OCI-M1 (cell line): ENCODE measurements around the gene NHSL2.

Experiments
- DNase-seq: peaks from one replicate; lab custom pipeline; 2025; lab: John Stamatoyannopoulos, UW

Gene NHSL2

DNA sequence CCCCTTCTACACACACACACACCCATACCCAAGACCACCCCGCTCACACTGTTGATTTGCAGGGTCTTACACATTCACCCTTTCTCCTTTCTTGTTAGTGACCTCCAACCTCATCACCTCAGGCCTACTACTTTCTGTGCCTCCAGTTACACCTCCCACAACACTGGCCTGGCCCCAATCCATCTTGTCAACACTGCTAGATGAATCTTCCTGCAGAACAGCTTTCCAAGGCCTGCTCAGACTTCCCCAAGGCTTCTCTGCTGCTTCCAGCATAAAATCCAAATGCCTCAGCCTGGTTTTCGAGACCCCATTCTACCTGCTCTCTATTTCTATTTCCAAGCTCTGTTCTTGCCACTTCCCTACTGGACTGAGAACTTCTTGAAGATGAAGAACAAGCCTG is 79.9 kb downstream of the NHSL2 start:
- DNase-seq, result no peak

DNA sequence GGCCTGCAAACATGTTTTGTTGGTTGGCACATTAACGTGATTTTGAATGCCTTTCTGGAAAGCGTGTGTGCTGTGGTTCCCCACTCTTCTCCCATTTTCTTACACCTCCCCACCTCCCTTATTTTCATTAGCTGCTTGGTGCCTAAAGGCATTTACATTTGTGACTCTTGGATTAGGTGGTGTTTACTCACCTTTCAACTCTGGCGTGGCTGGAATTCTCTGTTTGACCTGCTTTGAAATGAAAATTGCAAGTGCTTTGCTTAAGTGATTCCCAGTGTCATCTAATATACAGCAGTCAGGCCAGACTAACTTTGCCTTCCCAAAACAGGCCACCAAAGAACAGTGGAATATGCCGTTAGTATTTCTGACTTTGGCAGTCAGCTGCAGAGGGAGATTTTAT is 80.5 kb downstream of the NHSL2 start:
- DNase-seq, result no peak

DNA sequence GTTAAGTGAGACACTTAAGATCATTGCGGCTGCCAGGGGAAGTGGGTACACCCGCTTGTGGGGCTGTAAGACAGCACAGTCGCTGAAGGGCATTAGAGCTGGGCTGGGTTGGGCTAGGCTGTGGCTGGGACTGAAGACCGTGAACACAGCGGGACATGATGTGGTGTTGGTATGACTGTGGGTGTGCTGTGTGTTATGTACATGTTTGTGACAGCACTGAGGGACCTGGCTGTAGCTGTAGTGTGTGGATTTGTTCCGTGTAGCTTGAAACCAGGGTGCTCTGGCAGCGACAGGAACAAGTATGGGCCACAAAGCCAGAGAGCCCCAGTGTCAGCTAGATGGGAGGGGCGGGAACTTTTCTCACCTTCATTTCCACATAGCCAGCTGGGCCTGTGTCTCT is 82.1 kb downstream of the NHSL2 start:
- no peak for DNase-seq

DNA sequence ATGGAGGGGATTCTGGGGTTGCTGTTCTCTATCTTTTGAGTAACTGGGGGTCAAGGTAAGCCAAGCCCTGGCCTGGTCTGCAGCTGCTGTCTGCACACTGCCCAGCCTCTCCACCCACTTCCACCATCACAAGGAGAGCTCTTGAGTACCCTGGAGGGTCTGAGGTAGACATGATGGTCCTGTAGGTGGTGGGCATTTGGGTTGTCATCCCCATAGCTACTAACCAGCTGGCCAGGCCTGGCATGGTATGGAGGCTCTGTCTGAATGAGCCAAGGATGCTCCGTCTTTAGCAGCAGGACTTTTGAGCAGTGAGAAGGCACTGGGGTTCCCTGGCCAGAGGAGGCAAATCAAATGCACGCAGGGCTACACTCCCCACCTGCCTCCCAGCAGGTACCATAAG is 82.7 kb downstream of the NHSL2 start:
- no peak for DNase-seq

DNA sequence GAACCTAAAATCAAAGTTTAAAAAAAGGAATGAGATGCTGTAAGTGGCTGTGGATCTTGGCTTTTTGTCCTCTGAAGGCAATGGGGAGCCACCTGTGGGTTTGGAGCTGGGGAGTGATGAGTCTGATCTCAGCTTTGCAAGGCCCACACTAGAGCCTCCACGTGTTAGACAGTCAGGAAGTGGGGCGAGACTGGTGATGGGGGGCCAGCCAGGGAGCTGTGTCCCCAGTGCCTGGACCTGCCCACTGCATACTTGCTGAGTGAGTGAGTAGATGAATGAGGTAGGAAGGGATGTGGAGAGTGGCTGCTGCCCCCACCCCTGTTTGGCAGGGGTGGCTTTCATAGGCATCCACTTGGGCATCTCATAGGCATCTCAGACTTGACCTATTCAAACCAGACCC is 84.0 kb downstream of the NHSL2 start:
- no peak for DNase-seq

DNA sequence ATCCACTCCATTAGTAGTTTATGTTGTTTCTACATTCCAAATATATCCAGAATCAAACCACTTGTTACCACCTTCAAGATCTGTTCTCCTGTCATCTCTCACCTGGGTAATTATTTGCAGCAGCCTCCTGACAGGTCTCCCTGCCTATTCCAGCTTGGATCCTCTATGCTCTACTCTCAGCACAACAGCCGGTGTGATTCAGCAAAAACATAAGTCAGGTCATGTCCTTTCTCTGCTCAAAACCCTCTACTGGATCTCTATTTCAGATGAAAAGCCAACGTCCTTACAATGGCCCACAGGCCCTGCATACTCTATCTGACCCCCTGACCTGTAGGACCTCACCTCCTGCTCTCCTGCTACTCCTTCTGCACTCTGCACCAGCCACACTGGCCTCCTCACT is 84.5 kb downstream of the NHSL2 start:
- DNase-seq, result no peak

DNA sequence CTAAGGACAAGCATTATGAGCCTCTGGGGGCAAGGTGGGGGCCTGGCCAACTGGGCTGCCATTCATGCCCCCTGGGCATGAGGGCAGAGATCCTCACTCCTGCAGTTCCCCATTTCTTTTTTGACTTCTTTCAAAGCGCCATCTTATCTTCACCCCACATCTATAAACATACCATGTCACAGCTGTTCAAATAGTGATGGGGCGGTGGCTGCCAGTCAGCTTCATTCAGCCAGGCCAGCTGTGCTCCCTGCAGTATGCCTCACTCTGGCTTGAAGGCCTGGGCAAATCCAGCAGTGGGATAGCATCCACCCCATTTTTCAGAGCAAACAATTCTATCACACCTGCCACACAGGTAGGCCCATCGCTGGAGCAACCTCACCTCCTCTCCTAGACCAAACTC is 85.5 kb downstream of the NHSL2 start:
- DNase-seq, result no peak

DNA sequence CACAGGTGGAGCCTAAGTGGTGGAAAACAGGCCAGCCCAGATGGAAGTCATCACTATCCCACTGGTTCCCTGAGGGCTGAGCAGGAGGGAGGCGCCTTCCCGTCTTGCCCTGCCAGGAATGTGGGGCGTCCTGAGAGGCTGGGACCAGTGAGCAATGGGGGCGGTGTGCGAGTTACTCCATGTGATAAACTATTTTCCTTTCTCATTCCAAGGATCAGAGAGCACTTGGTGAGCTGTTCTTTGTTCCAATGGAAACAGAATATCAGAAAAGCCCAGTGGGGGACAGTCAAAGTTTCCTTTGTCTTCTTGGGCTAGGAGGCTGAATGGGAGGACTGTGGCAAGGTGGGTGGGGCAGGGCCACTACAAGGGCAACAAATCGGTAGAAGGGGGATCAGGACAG is 86.2 kb downstream of the NHSL2 start:
- DNase-seq, result no peak

DNA sequence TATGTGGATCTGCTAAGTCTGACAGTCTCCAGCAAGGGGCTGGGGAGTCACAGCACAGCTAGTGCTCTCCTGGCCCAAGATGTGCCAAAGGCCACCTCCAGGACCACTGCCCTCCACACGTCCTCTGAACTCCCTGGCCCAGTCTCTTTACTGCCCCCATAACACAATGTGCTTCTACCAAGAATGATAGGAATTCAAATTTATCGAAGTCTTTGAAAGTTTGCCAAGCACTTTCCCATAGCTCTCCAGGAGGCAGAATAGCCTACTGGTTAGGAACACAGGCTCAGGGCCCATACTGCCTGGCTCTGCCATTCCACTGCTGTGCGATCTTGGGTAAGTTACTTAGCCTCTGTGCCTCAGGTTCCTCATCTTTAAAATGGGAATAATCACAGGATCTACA is 86.7 kb downstream of the NHSL2 start:
- DNase-seq, result no peak

DNA sequence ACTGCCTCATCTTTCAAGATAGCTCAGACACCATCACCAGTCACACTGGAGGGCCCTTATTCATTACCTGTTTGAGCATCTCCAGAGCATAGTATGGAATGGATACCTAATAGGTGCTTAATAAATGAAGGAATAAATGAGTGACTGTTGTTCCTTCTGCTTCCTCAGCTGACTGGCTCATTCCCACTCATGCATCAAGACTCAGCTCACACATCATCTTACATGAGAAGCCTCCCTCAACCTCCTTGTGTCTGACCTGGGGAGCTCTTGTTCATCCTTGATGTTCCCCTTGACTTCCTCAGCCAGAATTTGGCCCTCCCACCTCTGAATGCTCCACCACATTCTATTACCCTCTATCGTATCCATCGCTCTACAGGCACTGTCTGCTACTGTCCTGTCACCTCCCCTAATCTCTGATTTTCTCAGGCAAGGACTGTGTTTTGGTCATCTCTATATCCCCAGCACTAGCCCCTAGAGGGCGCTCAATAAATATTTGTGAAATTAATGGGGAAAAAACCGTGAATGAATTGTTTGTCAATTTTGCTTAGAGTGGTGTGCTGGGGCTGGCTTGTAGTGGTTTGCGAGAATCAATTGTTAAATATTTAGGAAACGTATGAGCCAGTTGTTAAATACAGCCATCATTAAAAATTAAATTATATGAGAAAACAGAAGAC is 88.3 kb downstream of the NHSL2 start:
- DNase-seq, result peak; percentile 70

DNA sequence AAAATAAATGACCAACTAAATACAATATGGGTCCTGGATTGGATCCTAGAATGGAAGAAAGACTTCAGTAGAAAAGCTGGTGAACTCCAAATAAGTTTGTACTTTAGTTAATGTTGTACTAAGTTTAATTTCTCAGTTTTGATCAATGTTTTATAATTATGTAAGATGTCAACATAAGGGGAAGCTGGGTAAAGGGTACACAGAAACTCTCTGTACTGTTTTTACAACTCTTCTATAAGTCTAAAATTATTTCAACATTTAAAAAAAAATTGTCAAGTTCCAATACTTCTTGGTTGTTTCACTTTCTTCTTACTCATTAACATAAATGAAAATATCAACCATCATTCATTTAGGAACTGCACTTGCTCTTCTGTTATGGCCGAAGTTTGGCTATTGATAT is 88.9 kb downstream of the NHSL2 start:
- DNase-seq, result no peak

DNA sequence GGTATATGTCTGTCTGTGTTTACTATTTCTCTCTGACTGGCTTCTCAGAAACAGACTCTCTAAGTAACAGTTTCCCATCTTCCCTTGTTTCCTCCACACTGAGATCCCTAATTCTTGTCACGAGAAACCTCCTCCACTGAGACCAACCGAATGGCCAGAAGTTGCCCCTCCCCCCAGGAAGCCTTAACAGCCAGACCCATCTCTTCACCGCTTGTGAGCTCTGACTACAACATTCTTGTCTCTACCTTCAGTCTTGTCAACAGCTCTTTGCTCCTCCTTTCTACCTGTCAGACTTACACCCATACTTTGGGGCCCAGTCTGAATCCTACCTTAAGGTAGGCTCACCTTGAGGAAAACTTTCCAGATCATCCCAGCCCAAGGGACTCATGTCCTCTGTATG is 90.8 kb downstream of the NHSL2 start:
- DNase-seq, result peak; percentile 30

DNA sequence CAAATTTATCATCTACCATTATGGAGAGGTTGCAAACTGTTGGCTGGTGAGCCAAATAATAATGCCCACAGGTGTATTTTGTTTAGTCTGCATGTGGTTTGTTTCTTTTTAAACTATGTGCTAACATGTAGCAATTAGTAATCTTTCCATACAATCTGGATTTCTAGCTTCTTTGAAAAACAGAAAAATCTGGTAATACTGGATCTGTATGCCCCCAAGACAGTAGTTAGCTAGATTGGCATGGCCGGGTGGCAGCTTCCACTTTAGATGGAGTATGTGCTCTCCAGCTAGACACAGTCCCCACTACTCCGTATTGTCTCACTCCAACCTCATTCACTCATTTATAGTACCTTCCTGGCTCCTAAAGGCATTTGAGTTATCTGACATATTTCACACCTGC is 91.3 kb downstream of the NHSL2 start:
- no peak for DNase-seq

DNA sequence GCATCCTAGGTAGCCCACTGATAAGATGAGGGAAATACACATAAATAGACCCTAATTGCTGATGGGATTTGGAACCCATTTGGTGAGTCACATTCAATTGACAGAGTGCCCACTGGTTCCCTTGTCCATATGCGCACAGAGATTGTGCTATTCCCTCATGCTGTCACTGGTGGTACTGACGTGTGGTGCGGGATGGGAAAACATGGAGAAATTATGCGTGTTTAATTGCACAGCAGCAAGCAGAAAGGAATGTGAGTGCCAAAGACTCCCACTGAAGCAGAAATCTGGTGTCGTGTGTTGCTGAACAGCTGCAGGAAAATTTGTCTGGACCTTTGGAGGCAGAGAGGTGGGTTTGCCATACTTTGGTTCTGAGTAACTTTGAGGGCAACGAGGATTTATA is 92.2 kb downstream of the NHSL2 start:
- no peak for DNase-seq

DNA sequence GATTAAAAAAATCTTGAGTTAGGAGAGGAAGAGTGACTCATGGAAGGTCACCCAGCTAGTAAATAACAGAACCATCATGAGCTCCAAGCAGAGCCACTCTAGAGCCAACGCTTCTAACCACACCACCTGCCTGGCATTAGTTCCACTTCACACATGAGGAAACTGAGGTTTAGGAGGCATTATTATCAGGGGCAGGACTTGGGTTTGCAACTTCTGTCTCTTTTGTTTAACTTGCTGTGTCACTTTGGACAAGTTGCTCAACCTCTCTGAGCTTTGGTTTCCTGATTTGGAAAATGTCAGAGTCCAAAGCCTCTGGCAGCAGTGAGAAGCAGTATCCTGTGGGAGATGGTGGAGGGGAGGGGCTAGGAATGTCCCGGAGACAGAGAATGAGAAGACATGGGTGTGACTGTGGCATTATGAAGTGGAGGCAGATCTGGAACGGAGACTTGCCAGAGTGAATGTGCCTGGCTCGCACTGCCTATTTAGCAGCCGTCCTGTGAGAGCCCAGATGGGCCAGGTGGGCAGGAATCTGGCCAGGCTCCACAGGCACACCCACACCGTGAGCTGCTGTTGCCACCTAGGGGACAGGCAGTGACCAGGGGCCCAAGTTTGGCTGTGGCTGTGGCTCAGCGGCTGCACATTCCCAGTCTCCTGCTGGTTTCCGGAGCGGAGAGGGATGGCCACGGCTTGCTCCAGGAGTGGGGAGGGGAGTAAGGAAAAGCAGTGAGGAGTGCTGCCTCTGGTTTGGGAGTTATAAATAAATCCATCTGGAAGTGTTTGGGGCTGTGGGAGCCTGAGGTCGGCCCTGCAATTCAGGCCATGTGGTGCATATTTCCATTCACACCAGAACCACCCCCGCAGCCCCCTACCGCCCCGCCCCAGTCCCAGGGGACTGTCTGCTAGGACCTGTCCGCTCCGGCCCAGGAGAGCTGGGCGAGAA is 93.4 kb downstream of the NHSL2 start:
- no peak for DNase-seq

DNA sequence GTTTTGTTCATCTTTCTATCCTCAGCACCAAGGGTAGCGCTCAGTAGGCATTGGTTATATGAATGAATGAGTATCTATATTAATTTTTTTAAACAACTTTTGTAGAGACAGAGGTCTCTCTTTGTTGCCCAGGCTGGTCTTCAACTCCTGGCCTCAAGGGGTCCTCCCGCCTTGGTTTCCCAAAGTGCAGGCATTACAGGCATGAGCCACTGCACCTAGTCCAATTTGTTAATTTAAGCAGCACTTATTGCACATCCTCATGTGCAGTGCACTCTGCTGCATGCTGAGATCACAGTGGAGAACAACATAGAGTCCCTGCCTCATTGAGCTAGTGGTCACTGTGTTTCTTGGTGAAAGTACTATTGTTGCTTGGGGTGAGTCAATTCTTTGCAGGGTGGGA is 94.4 kb downstream of the NHSL2 start:
- no peak for DNase-seq

DNA sequence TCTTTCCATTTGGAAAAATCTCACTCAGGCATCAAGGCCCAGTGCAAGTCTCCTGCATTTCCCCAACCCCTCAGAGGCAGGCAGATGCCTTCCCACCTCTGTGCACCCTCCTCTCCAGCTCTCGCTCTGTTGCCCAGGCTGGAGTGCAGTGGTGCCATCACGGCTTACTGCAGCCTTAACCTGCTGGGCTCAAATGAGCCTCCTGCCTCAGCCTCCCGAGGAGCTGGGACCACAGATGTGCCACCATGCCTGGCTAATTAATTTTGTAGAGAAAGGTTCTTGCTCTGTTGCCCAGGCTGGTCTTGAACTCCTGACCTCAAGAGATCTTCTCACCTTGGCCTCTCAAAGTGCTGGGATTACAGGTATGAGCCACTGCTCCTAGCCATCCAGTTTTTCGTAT is 95.8 kb downstream of the NHSL2 start:
- no peak for DNase-seq

DNA sequence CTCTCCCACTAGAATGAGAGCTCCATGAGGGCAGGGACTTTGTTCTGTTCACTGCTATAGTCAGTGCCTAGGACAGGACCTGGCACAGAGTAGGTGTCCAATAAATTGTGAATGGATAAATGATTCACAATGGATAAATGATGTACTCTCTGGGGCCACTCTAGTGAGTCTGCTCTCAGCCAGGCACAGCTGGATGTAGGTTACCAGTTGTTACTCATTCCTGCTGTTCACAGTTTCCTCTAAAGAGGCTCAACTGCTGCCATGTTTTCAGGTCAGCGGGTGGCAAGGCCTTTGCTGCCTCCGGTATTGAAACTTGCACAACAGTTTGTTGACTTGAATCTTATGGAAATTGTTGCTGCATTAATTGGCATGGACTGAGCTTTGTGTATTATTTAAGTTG is 99.1 kb downstream of the NHSL2 start:
- DNase-seq, result no peak

DNA sequence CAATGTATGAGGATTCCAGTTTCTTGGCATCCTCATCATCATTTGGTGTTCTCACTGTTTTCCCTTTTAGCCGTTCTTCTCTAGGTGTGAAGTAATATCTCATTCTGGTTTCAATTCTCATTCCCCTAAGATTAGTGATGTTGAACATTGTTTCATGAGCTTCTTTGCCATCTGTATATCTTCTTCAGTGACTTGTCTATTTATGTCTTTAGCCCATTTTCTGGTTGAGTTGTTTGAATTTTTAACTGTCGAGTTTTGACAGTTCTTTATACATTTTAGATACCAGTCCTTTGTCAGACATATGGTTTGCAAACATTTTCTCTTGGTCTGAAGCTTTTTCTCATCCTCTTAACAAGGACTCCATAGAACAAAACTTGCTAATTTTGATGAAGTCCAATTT is 101.1 kb downstream of the NHSL2 start:
- DNase-seq, result no peak

DNA sequence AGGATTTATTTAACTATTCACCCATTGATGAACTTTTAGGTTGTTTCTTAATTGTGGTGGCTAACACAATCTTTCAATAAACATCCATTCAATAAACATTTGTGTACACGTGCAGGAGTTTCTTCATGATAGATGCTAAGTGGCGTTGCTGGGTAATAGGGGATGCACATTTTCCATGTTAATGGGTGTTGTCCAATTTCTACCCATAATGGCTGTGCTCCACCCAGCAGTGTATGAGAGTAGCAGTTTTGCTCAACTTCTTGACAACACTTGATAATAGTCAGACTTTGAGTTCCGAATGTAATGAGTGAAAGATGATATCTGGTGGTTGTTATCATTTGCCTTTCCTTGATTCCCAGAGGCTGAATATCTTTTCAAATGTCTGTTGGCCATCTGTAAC is 104.7 kb downstream of the NHSL2 start:
- DNase-seq, result no peak

DNA sequence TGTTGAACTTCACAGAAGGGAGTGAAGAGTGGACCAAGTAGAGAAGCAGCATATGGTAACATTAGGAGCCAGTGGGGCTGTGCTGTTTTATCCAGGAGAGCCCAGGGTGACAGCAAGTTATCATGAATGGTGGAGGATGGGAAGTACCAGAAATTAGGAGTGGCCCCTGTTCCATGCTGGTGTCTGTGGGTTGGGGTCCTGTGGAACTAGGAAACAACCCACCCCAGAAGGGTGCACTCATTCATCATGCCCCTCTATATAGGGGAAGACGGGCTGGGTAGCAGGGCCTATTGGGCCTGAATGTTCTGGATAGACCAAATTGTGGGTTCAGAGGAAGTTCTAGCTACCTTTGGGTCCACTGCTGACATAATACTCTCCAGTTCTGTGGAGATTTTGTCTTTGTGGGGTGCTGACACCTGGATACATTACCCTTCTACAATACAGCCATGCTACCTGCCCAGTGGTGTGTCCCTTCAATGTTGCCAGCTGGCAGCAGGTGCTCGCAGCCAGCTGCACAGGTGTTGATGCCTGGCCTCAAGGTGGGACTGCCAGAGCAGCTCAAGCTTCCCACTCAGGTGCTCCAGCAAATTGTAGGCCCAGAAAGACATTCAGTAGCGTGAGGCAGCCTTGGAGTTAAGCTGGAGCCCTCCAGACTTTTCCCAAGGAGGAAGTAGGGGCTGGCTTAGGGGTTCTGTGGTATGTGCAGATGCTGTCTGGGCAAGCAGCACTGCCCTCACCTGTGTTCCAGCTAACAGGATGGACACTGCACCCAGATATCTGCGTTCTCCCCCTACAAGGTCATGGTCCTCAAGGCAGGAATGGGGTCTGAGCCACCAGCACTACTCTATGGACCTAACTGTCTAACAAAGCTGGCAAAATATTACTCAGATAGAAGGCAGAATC is 106.5 kb downstream of the NHSL2 start:
- no peak for DNase-seq

DNA sequence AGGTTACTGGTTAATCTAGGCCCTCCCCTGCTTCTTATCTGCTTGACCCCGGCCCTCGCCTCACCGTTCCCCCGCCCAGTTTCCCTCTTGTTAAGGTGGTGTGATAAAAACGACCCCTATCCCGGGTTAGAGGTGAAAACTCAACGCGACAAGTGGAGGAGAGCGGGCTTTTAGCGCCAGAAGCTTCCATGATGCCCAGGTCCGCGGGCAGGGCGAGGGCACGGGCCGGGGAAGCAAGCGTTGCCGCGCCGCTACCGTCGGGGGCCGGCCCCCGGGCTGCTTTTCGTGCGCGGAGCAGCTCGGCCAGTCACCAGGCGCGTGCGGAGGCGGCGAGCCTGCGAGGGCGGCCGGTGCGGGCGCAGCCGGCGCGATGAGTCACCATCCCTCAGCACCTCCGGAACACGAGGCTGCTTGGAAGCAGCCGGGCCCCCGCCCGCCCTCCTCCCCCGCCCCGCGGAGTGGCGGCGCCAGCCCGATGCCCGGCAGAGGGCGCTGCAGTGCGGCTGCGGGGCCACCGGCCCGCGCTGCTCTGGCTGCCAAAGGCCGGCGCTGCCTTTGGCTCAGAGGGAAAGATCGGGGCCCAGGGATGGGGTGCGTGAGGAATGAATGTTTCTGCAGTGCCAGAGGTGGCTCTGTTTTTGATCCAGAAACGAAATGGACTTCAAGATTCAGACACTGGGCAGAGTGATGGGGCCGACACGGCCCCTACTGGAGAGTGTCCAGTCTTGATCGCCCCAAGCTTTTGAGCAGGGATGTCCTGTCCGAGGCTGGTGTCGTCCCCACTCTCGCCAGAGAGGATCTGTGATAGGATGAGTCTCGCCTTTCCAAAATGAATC is 107.8 kb downstream of the NHSL2 start:
- peak; percentile 90 for DNase-seq
